ENCODE results near the gene TRAF5.

- TF ChIP-seq, protein P1, sequence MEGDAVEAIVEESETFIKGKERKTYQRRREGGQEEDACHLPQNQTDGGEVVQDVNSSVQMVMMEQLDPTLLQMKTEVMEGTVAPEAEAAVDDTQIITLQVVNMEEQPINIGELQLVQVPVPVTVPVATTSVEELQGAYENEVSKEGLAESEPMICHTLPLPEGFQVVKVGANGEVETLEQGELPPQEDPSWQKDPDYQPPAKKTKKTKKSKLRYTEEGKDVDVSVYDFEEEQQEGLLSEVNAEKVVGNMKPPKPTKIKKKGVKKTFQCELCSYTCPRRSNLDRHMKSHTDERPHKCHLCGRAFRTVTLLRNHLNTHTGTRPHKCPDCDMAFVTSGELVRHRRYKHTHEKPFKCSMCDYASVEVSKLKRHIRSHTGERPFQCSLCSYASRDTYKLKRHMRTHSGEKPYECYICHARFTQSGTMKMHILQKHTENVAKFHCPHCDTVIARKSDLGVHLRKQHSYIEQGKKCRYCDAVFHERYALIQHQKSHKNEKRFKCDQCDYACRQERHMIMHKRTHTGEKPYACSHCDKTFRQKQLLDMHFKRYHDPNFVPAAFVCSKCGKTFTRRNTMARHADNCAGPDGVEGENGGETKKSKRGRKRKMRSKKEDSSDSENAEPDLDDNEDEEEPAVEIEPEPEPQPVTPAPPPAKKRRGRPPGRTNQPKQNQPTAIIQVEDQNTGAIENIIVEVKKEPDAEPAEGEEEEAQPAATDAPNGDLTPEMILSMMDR (IDR thresholded peaks at IDR 0.05) = no peak
- peak in 1 of 2 donors; percentile 79 for TF ChIP-seq POLR2A (IDR thresholded peaks at IDR 0.05)
Observed at GRCh38 chr1:211382714-211383480, 56.3 kb downstream of the TRAF5 start.
